ENCODE measurements around the gene IGSF11.

GRCh38 chr3:118900737-118901525, 133.7 kb downstream of the IGSF11 start:
- TF ChIP-seq EZH2 (IDR thresholded peaks at IDR 0.05) (no peak), POLR2AphosphoS5 (IDR thresholded peaks at IDR 0.05; ENCODE audit: borderline replicate concordance, low read depth, low read length) (no peak)

Measured in SK-N-MC (cell line).